DND-41 (cell line): ENCODE data around the gene EPS8L3.

Experiments
- CTCF ChIP-seq: IDR thresholded peaks from 2 replicates; pipeline ENCODE4 v1.5.1; 2012; ENCODE audit warnings: borderline replicate concordance, low read length, moderate library complexity, mild to moderate bottlenecking; ENCODE audit not compliant: poor library complexity, severe bottlenecking; ENCODE audit errors: extremely low read depth
- EZH2 ChIP-seq: IDR thresholded peaks from 3 replicates; pipeline ENCODE4 v1.6.1; 2012; ENCODE audit warnings: borderline replicate concordance, low read depth, mild to moderate bottlenecking, moderate library complexity, low read length, inconsistent platforms; ENCODE audit not compliant: severe bottlenecking

GRCh38 chr1:109799445-109799844, 35.7 kb upstream of the EPS8L3 start:
- no peak for TF ChIP-seq CTCF
- TF ChIP-seq EZH2 = no peak
